ENCODE results near the gene ITGB3BP. TPM values are rescaled to one million over a fixed set of nuclear protein-coding genes. Genes with fewer than 3 reads are reported as not detected.

Gene ITGB3BP
- total and polyA plus RNA-seq, 2 of the 8 experiments (the other 6 are each of a cell fraction or from before 2014, with no cell fraction given): 17.6 to 49.1 TPM

DNA sequence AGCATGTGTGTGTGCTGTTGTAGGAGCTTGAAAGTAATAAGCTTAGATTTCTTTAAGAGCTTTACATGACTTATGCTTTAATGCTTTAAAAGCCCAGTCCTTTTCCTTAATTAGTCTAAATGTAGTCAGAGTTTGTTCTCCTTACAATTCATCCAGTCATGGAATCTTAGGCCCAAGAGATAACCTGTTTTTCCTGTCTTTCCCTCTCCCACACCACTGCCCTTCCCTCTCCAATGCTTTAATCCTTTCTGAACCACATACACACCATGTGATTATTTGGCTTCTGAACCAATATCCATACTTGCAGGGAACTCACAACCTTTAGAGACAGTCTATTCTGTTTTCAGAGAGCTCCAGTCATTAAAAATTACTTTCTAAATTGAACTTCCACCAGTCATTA lies 118.0 kb downstream of the ITGB3BP start (continued):
- no peak for TF ChIP-seq CHD7 (IDR thresholded peaks at IDR 0.05; ENCODE audit: insufficient replicate concordance, low read length)
- no peak for TF ChIP-seq ZNF274 (IDR thresholded peaks at IDR 0.05; ENCODE audit: borderline replicate concordance, extremely low read depth, low read length)
- TF ChIP-seq CBX5 (IDR thresholded peaks at IDR 0.05; ENCODE audit: low read depth, low read length): no peak
- no peak for TF ChIP-seq SRF (IDR thresholded peaks at IDR 0.05; ENCODE audit: low read depth, low read length)

Measured in H1 (cell line).